Upper lobe of left lung (tissue), 4 donors: ENCODE results near the gene ROGDI.

ENCODE experiments used
- CTCF ChIP-seq, 6 experiments: fragments of 450-650 bp in 4 of 6; fragments of 200-600 bp in 2 of 6; sonication (generic) in 2 of 6; IDR thresholded peaks; one replicate each; pipeline ENCODE4 v1.5.1; 2016 to 2019; ENCODE audit warnings: antibody characterized with exemption in 6 of 6
- POLR2A ChIP-seq, 4 donors: fragments of 450-650 bp; IDR thresholded peaks; one replicate each; pipeline ENCODE4 v1.5.1; 2016 to 2017; ENCODE audit warnings: antibody characterized with exemption in 4 of 4, mild to moderate bottlenecking in 2 of 4

- TF ChIP-seq POLR2A (IDR thresholded peaks at IDR 0.05) (no peak), CTCF (IDR thresholded peaks at IDR 0.05) (no peak)
Observed at GRCh38 chr16:4792951-4793513, 9.4 kb downstream of the ROGDI start.
